Liver (tissue), 9 donors: ENCODE data around the gene LMF2. TPM values are rescaled to one million over a fixed set of nuclear protein-coding genes. Genes with fewer than 3 reads are reported as not detected.

Source experiments
- DNase-seq: peaks from one replicate; pipeline ENCODE4 v3.0.0-alpha.2; 2017; ENCODE audit warnings: low spot score
- H3K27ac ChIP-seq, 2 donors: one replicate each; pipeline ENCODE4 v1.7.0; 2013; ENCODE audit warnings: inconsistent platforms in 2 of 2, low read length in 2 of 2, control low read depth in 1 of 2, low read depth in 1 of 2, mild to moderate bottlenecking in 1 of 2
- H3K27me3 ChIP-seq, 4 donors: one replicate each; pipeline versions ENCODE4 v1.6.1 to v1.7.0; 2013; ENCODE audit warnings: low read length in 3 of 4, inconsistent platforms in 1 of 4, mild to moderate bottlenecking in 1 of 4, moderate library complexity in 1 of 4; ENCODE audit not compliant: control insufficient read depth in 4 of 4, insufficient read depth in 4 of 4
- H3K36me3 ChIP-seq, 4 donors: one replicate each; pipeline versions ENCODE4 v1.6.1 to v1.7.0; 2013; ENCODE audit warnings: low read length in 3 of 4, mild to moderate bottlenecking in 3 of 4, low read depth in 1 of 4, moderate library complexity in 1 of 4; ENCODE audit not compliant: control insufficient read depth in 4 of 4, insufficient read depth in 3 of 4
- H3K4me1 ChIP-seq, 4 donors: one replicate each; pipeline versions ENCODE4 v1.6.1 to v1.7.0; 2013; ENCODE audit warnings: low read length in 3 of 4, mild to moderate bottlenecking in 3 of 4, moderate library complexity in 1 of 4; ENCODE audit not compliant: control insufficient read depth in 4 of 4, insufficient read depth in 4 of 4
- H3K4me3 ChIP-seq, 3 donors: one replicate each; pipeline versions ENCODE4 v1.6.1 to v1.7.0; 2013; ENCODE audit warnings: low read length in 3 of 3, control low read depth in 1 of 3, low read depth in 1 of 3, mild to moderate bottlenecking in 1 of 3
- H3K9ac ChIP-seq, 2 donors: one replicate each; pipeline ENCODE4 v1.7.0; 2013; ENCODE audit warnings: low read length in 2 of 2, mild to moderate bottlenecking in 2 of 2, moderate library complexity in 2 of 2, control low read depth in 1 of 2, low read depth in 1 of 2
- H3K9me3 ChIP-seq, 4 donors: one replicate each; pipeline versions ENCODE4 v1.6.1 to v1.7.0; 2013; ENCODE audit warnings: low read length in 3 of 4; ENCODE audit not compliant: control insufficient read depth in 4 of 4
- ATF3 ChIP-seq: IDR thresholded peaks from 2 replicates; pipeline ENCODE4 v1.6.1; 2016; ENCODE audit warnings: antibody characterized with exemption
- CTCF ChIP-seq: fragments of 150-350 bp; IDR thresholded peaks from 2 replicates; pipeline ENCODE4 v1.5.1; 2017; ENCODE audit warnings: improper control_type of control experiment, low read depth, low read length; ENCODE audit not compliant: missing input control
- EGR1 ChIP-seq, 2 donors: IDR thresholded peaks; 2 replicates each; pipeline ENCODE4 v1.6.1; 2016 to 2018; ENCODE audit warnings: antibody characterized with exemption in 2 of 2, low read depth in 2 of 2
- FOXA1 ChIP-seq: IDR thresholded peaks from 2 replicates; pipeline ENCODE4 v1.6.1; 2016; ENCODE audit warnings: antibody characterized with exemption
- FOXA2 ChIP-seq: IDR thresholded peaks from 2 replicates; pipeline ENCODE4 v1.6.1; 2016; ENCODE audit warnings: antibody characterized with exemption
- GABPA ChIP-seq, 2 donors: IDR thresholded peaks in 1 of 2; conservative IDR thresholded peaks in 1 of 2; 2 replicates each; pipeline ENCODE4 v1.6.1; 2016; ENCODE audit warnings: antibody characterized with exemption in 2 of 2, mild to moderate bottlenecking in 1 of 2, moderate library complexity in 1 of 2
- HNF4A ChIP-seq, 2 donors: conservative IDR thresholded peaks; 2 replicates each; pipeline ENCODE4 v1.6.1; 2016; ENCODE audit warnings: antibody characterized with exemption in 2 of 2, mild to moderate bottlenecking in 2 of 2
- HNF4G ChIP-seq: IDR thresholded peaks from 2 replicates; pipeline ENCODE4 v1.6.1; 2016; ENCODE audit warnings: antibody characterized with exemption
- JUND ChIP-seq, 2 donors: IDR thresholded peaks; 2 replicates each; pipeline ENCODE4 v1.6.1; 2016; ENCODE audit warnings: antibody characterized with exemption in 2 of 2
- MAX ChIP-seq: IDR thresholded peaks from 2 replicates; pipeline ENCODE4 v1.6.1; 2016; ENCODE audit warnings: antibody characterized with exemption
- NR2F2 ChIP-seq: IDR thresholded peaks from 2 replicates; pipeline ENCODE4 v1.6.1; 2016; ENCODE audit warnings: antibody characterized with exemption
- RAD21 ChIP-seq, 2 donors: IDR thresholded peaks; 2 replicates each; pipeline ENCODE4 v1.6.1; 2016; ENCODE audit warnings: antibody characterized with exemption in 2 of 2, mild to moderate bottlenecking in 2 of 2
- REST ChIP-seq: IDR thresholded peaks from 2 replicates; pipeline ENCODE4 v1.6.1; 2016; ENCODE audit warnings: antibody characterized with exemption, mild to moderate bottlenecking
- RXRA ChIP-seq, 2 donors: IDR thresholded peaks; 2 replicates each; pipeline ENCODE4 v1.6.1; 2017 to 2018; ENCODE audit warnings: antibody characterized with exemption in 2 of 2, mild to moderate bottlenecking in 1 of 2
- SP1 ChIP-seq: IDR thresholded peaks from 2 replicates; pipeline ENCODE4 v1.6.1; 2018; ENCODE audit warnings: antibody characterized with exemption, mild to moderate bottlenecking
- TAF1 ChIP-seq: conservative IDR thresholded peaks from 2 replicates; pipeline ENCODE4 v1.6.1; 2016; ENCODE audit warnings: antibody characterized with exemption, mild to moderate bottlenecking
- YY1 ChIP-seq: IDR thresholded peaks from 2 replicates; pipeline ENCODE4 v1.6.1; 2016; ENCODE audit warnings: antibody characterized with exemption, mild to moderate bottlenecking
- ZBTB33 ChIP-seq: IDR thresholded peaks from 2 replicates; pipeline ENCODE4 v1.6.1; 2016; ENCODE audit warnings: antibody characterized with exemption
- WGBS: extraction: QIAGEN DNeasy Blood & Tissue Kit; methylation state at CpG from one replicate; pipeline ENCODE4 v1.1.7; 2013; 5-methylcytosine and 5-hydroxymethylcytosine counted together
- polyA plus RNA-seq, 2 donors: library from polyadenylated mRNA; stranded (reverse) in 1 of 2; unstranded in 1 of 2; fragments of 200-250 nt in 1 of 2; fragments of >200 nt in 1 of 2; fragmentation: Nextera tagmentation in 1 of 2; extraction: Ambion mirVana in 1 of 2; gene quantifications; one replicate each; pipeline versions ENCODE4 v1.2.1 to v1.2.3, GENCODE V29; 2013 to 2015
- total RNA-seq, 2 donors: library from RNA; depleted of rRNA; stranded (reverse); fragments of >200 nt; gene quantifications; one replicate each; pipeline ENCODE4 v1.2.3, GENCODE V29; 2014
- donor health status: healthy.
- donor health status: healthy.
- donor health status: healthy.
- donor health status: healthy.
- donor health status: healthy.

Gene LMF2
- total and polyA plus RNA-seq, 4 donors, result 16.7 to 35.6 (median 25.9) TPM

- TF ChIP-seq ATF3, result no peak
- TF ChIP-seq TAF1, result no peak
Measured at GRCh38 chr22:50498322-50498890, 9.1 kb downstream of the LMF2 start (continued).

GRCh38 chr22:50497093-50497492 lies 10.4 kb downstream of the LMF2 start:
- no peak overlapping the region for H3K27ac ChIP-seq
- H3K27me3 ChIP-seq, result no peaks in the 10 kb centered on the region
- TF ChIP-seq SP1 (no peak), MAX (no peak), HNF4A (conservative IDR thresholded peaks at IDR 0.05) (no peak), EGR1 (IDR thresholded peaks at IDR 0.05; ENCODE audit: low read depth in 2 of 2) (no peak), ZBTB33 (no peak), RAD21 (IDR thresholded peaks at IDR 0.05) (no peak), JUND (IDR thresholded peaks at IDR 0.05) (no peak), GABPA (IDR thresholded peaks at IDR 0.05 in 1 of 2, conservative IDR thresholded peaks at IDR 0.05 in 1 of 2) (no peak), ATF3 (no peak), FOXA1 (no peak), YY1 (no peak), NR2F2 (no peak), HNF4G (no peak), REST (no peak), CTCF (no peak), FOXA2 (no peak), RXRA (IDR thresholded peaks at IDR 0.05) (no peak)
- no peak overlapping the region for H3K9ac ChIP-seq
- peaks cover 2 to 15% (median 13%) of the 10 kb centered on the region in 4 donors for H3K4me1 ChIP-seq
- DNase-seq, result no peak
- 71% methylated on average over 6 of the region's 6 CpGs for WGBS
- H3K4me3 ChIP-seq, result no peak overlapping the region
- no peaks in the 10 kb centered on the region for H3K9me3 ChIP-seq
- no peaks in the 10 kb centered on the region for H3K36me3 ChIP-seq
